Measurements from ENCODE around the gene FAM3D.

FAM3D gene

DNA sequence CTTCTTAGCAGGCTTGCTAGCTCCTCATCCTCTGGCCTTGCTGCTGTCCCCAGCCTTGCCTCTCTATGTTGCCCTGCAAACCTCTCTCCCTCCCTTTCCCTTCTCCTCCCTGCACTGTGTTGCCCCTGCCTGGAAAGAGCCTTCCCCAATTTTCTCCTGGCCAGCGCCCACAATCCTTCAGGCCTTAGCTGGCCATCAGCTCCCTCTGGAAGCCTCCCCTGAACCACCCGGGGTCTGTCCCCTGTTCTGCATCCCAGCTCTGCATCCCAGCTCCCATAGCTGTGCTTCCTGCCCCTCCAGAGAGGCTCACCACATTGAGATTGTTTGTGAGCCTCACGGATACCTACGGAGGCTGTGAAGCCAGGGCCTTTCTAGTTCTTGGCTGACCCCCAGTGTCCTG is 23.7 kb downstream of the FAM3D start:
- Histone ChIP-seq H3K9me3 (ENCODE audit: control insufficient read depth in 2 of 2, low read length in 2 of 2) (no peaks in the 10 kb centered on the region), H3K27me3 (ENCODE audit: control insufficient read depth in 2 of 2, insufficient read depth in 2 of 2, low read length in 2 of 2) (no peaks in the 10 kb centered on the region), H3K36me3 (ENCODE audit: control insufficient read depth in 2 of 2, insufficient read depth in 2 of 2, low read length in 2 of 2) (peaks cover 55 to 71% of the 10 kb centered on the region in 2 donors), H3K4me1 (ENCODE audit: control insufficient read depth in 2 of 2, insufficient read depth in 2 of 2, low read length in 2 of 2) (peaks cover 6 to 14% of the 10 kb centered on the region in 2 donors), H3K9ac (ENCODE audit: low read depth in 1 of 2, low read length in 2 of 2) (no peak overlapping the region), H3K27ac (ENCODE audit: low read depth in 2 of 2, low read length in 2 of 2) (no peak overlapping the region), H3K4me3 (ENCODE audit: low read length in 2 of 2) (no peak overlapping the region)

DNA sequence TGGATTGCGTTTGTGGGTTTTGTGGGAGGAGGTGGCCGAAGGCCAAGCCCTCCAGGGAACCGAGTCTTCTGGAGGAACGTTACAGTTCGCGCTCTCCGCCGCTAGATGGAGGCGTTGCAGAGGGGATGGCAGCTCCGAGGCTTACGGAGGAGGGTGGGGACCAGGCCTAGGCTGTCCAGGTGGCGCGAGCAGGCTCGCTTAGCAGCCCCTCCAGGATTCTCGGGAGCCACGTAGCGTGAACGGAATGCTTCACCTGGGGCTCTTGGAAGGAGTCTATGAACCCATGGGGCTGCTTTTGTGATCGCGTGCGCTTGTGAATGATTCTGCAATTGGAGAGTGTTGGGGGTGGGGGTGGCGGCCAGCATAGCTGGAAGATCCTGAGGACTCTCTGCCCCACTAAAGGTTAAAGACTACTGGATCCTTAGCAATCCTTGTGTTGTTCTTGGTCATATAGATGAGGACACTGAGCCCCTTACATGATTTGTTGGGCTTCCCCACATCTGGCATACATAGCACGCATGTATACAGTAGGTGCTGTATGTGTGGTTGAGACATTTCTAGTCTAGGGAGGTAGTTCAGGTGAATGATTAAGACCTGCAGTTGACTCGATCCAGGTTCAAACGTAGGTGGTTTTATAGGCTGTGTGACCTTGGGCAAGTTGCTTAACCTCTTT is 25.7 kb downstream of the FAM3D start:
- Histone ChIP-seq H3K9ac (ENCODE audit: low read depth in 1 of 2, low read length in 2 of 2) (no peak overlapping the region), H3K27me3 (ENCODE audit: control insufficient read depth in 2 of 2, insufficient read depth in 2 of 2, low read length in 2 of 2) (no peaks in the 10 kb centered on the region), H3K27ac (ENCODE audit: low read depth in 2 of 2, low read length in 2 of 2) (no peak overlapping the region), H3K9me3 (ENCODE audit: control insufficient read depth in 2 of 2, low read length in 2 of 2) (no peaks in the 10 kb centered on the region), H3K36me3 (ENCODE audit: control insufficient read depth in 2 of 2, insufficient read depth in 2 of 2, low read length in 2 of 2) (peaks cover 64 to 81% of the 10 kb centered on the region in 2 donors), H3K4me3 (ENCODE audit: low read length in 2 of 2) (no peak overlapping the region), H3K4me1 (ENCODE audit: control insufficient read depth in 2 of 2, insufficient read depth in 2 of 2, low read length in 2 of 2) (peaks cover 0 to 5% of the 10 kb centered on the region in 2 donors)

DNA sequence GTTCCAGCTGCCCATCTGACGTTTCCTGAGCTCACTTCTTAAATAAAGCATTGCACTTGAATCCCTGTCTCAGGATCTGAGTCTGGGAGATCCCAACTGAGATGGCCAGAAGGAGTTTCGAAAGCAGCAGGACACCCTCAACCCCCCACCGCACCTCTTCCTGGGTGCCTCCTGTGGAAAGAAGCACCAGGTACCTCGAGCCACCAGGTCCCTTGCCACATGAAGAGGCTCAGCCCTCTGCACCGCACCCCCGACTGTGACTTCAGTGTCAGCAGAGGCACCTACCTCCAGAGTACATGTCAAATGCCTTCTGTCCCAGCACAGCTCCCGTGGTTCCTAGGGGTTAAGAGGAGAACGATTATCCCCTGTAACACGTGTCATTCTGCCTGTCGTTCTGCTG is 26.7 kb downstream of the FAM3D start:
- no peak overlapping the region for H3K4me3 ChIP-seq (ENCODE audit: low read length in 2 of 2)
- peaks cover 63 to 76% of the 10 kb centered on the region in 2 donors for H3K36me3 ChIP-seq (ENCODE audit: control insufficient read depth in 2 of 2, insufficient read depth in 2 of 2, low read length in 2 of 2)
- peaks cover 0 to 5% of the 10 kb centered on the region in 2 donors for H3K4me1 ChIP-seq (ENCODE audit: control insufficient read depth in 2 of 2, insufficient read depth in 2 of 2, low read length in 2 of 2)
- no peaks in the 10 kb centered on the region for H3K27me3 ChIP-seq (ENCODE audit: control insufficient read depth in 2 of 2, insufficient read depth in 2 of 2, low read length in 2 of 2)
- no peak overlapping the region for H3K27ac ChIP-seq (ENCODE audit: low read depth in 2 of 2, low read length in 2 of 2)
- H3K9me3 ChIP-seq (ENCODE audit: control insufficient read depth in 2 of 2, low read length in 2 of 2), result no peaks in the 10 kb centered on the region
- H3K9ac ChIP-seq (ENCODE audit: low read depth in 1 of 2, low read length in 2 of 2), result no peak overlapping the region

DNA sequence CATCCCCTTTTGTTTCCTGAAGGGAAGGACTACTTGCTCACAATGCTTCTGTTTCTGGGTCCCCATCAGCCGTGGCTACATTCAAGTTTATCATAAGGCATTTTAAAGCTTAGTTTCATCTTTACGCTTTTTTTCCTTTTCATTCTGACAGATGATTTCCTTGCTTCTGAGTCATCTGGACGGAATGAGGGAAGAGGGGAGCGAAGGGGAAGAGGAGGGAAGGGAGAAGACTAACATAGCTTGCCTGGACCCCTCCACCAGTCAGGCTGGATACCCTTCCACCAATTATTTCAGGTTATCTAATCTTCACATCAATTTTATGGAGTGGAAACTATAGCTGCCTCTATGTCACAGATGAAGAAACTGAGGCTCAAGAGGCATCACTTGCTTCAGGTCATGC is 27.6 kb downstream of the FAM3D start:
- Histone ChIP-seq H3K4me3 (ENCODE audit: low read length in 2 of 2) (no peak overlapping the region), H3K4me1 (ENCODE audit: control insufficient read depth in 2 of 2, insufficient read depth in 2 of 2, low read length in 2 of 2) (peaks cover 0 to 8% of the 10 kb centered on the region in 2 donors), H3K9ac (ENCODE audit: low read depth in 1 of 2, low read length in 2 of 2) (no peak overlapping the region), H3K36me3 (ENCODE audit: control insufficient read depth in 2 of 2, insufficient read depth in 2 of 2, low read length in 2 of 2) (peaks cover 63 to 78% of the 10 kb centered on the region in 2 donors), H3K27ac (ENCODE audit: low read depth in 2 of 2, low read length in 2 of 2) (no peak overlapping the region), H3K9me3 (ENCODE audit: control insufficient read depth in 2 of 2, low read length in 2 of 2) (no peaks in the 10 kb centered on the region), H3K27me3 (ENCODE audit: control insufficient read depth in 2 of 2, insufficient read depth in 2 of 2, low read length in 2 of 2) (no peaks in the 10 kb centered on the region)

DNA sequence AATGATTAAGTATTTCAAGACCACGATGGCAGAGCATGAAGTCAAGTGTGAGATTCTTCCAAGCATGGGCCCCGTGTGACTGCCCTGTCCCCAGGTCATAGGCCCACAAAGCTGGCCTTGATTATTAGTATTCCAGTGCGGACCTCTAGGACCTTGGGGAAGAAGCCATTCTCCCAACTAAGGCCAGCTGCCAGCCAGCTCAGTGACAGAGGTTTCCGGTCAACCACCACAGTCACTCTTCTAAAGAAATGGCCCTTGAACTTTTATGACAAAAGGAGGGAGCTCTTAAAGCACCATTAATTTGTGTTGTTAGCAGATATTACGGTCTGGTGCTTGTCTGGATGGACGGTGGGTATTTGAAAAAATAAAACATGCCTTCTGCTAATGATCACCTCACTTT is 28.0 kb downstream of the FAM3D start:
- peaks cover 0 to 12% of the 10 kb centered on the region in 2 donors for H3K4me1 ChIP-seq (ENCODE audit: control insufficient read depth in 2 of 2, insufficient read depth in 2 of 2, low read length in 2 of 2)
- peaks cover 65 to 78% of the 10 kb centered on the region in 2 donors for H3K36me3 ChIP-seq (ENCODE audit: control insufficient read depth in 2 of 2, insufficient read depth in 2 of 2, low read length in 2 of 2)
- H3K4me3 ChIP-seq (ENCODE audit: low read length in 2 of 2), result no peak overlapping the region
- H3K9ac ChIP-seq (ENCODE audit: low read depth in 1 of 2, low read length in 2 of 2), result no peak overlapping the region
- no peaks in the 10 kb centered on the region for H3K9me3 ChIP-seq (ENCODE audit: control insufficient read depth in 2 of 2, low read length in 2 of 2)
- H3K27me3 ChIP-seq (ENCODE audit: control insufficient read depth in 2 of 2, insufficient read depth in 2 of 2, low read length in 2 of 2), result no peaks in the 10 kb centered on the region
- H3K27ac ChIP-seq (ENCODE audit: low read depth in 2 of 2, low read length in 2 of 2), result no peak overlapping the region

DNA sequence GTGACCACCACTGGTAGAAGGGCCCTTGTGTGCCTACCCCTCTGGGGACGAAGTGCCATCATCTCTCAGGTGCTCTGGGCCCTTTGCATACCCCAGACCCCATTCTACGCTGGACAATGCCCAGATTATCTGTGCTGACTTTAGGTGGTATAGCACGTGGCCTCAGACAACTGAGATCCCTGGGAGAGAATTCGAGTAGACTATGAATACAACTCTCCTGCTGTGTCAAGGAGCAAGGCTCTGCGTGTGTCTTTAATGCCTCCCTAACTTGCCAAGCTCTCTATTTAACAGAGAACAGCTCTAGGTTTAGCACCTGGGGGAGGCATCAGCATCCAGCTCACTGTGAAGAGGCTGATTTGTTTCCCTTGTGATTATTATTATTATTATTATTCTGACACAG is 29.1 kb downstream of the FAM3D start:
- Histone ChIP-seq H3K27me3 (ENCODE audit: control insufficient read depth in 2 of 2, insufficient read depth in 2 of 2, low read length in 2 of 2) (no peaks in the 10 kb centered on the region), H3K9me3 (ENCODE audit: control insufficient read depth in 2 of 2, low read length in 2 of 2) (no peaks in the 10 kb centered on the region), H3K36me3 (ENCODE audit: control insufficient read depth in 2 of 2, insufficient read depth in 2 of 2, low read length in 2 of 2) (peaks cover 58 to 71% of the 10 kb centered on the region in 2 donors), H3K9ac (ENCODE audit: low read depth in 1 of 2, low read length in 2 of 2) (no peak overlapping the region), H3K4me3 (ENCODE audit: low read length in 2 of 2) (no peak overlapping the region), H3K4me1 (ENCODE audit: control insufficient read depth in 2 of 2, insufficient read depth in 2 of 2, low read length in 2 of 2) (peaks cover 0 to 21% of the 10 kb centered on the region in 2 donors), H3K27ac (ENCODE audit: low read depth in 2 of 2, low read length in 2 of 2) (no peak overlapping the region)

DNA sequence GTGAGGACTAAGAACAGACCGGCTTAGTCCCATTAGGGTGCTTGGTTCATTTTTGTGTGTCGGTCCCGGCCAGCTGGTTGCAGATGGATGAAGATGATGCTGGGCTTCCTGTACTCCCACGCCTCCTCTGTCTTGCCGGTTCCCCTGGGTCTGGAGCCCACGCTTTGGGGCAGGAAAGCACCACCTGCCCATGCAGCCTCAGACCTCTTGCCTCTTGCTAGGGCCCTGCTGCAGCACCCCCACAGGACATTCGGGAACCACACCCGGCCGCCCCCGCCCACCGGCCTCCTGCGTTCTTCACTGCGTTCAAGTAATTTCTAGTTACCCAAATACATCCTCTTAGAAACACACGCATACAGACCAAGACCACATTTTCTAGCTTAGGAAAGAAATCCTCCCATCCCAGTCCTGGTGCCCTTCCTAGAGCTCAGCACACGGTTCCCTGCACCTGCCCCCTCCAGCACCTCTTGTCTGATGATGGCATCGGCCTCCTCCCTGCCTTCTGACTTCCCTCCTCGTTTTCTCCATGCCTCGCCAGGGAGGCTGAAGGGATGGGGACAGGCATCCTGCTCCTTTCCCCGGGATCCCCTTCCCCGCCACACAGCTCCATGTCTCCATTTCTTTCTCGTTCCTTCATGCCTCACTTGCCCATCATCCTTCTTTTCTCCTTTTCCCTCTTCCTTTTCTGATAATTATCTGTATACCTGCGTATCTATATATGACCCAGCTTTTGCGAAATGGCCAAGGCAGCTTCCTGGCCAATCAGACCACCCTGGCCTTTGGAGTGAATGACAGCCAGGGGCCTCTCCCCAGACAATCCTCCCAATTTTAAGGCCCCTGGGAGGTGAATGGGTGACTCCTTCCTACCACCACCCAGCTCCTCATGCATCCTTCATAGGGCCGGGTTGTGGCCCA is 30.9 kb downstream of the FAM3D start:
- Histone ChIP-seq H3K4me3 (ENCODE audit: low read length in 2 of 2) (no peak overlapping the region), H3K27ac (ENCODE audit: low read depth in 2 of 2, low read length in 2 of 2) (no peak overlapping the region), H3K9ac (ENCODE audit: low read depth in 1 of 2, low read length in 2 of 2) (no peak overlapping the region), H3K4me1 (ENCODE audit: control insufficient read depth in 2 of 2, insufficient read depth in 2 of 2, low read length in 2 of 2) (peaks cover 0 to 20% of the 10 kb centered on the region in 2 donors), H3K9me3 (ENCODE audit: control insufficient read depth in 2 of 2, low read length in 2 of 2) (no peaks in the 10 kb centered on the region), H3K27me3 (ENCODE audit: control insufficient read depth in 2 of 2, insufficient read depth in 2 of 2, low read length in 2 of 2) (no peaks in the 10 kb centered on the region), H3K36me3 (ENCODE audit: control insufficient read depth in 2 of 2, insufficient read depth in 2 of 2, low read length in 2 of 2) (peaks cover 53 to 61% of the 10 kb centered on the region in 2 donors)

DNA sequence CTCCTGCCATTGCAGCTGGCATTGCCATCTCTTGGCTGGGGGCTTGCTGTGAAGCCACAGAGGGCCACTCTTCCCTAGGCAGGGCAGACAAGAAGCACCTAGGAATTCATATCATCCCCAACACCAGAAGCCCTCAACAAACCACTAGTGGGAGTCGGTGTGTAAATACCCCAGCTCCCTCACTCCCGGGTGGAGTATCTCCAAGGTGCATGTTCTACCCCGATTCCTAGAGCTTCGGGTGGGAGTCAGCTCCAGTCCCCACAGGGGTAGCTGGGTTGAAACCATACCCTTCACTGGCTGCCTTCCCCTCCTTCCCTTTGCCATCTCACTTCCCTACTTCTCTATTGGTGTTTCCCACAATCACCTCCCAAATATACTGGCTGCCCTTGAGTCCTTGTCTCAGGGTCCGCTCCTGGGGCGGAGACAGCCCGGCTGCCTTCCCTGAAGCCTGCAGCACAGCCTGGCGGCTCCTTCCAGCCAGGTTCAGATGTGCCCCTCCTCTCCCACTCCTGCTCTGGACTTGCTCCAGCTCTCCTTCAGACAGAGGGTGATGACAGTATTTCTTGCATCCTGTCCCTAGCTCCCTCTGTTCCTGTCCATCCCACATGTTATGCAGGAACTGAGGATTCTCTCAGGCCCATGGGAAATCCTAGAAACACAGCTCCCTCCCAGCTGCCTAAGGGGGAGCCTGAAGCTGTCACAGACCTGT is 33.3 kb downstream of the FAM3D start:
- H3K27ac ChIP-seq (ENCODE audit: low read depth in 2 of 2, low read length in 2 of 2), result no peak overlapping the region
- no peak overlapping the region for H3K9ac ChIP-seq (ENCODE audit: low read depth in 1 of 2, low read length in 2 of 2)
- H3K4me3 ChIP-seq (ENCODE audit: low read length in 2 of 2), result no peak overlapping the region
- peaks cover 21 to 40% of the 10 kb centered on the region in 2 donors for H3K4me1 ChIP-seq (ENCODE audit: control insufficient read depth in 2 of 2, insufficient read depth in 2 of 2, low read length in 2 of 2)
- no peaks in the 10 kb centered on the region for H3K9me3 ChIP-seq (ENCODE audit: control insufficient read depth in 2 of 2, low read length in 2 of 2)
- H3K36me3 ChIP-seq (ENCODE audit: control insufficient read depth in 2 of 2, insufficient read depth in 2 of 2, low read length in 2 of 2), result peaks cover 38 to 40% of the 10 kb centered on the region in 2 donors
- H3K27me3 ChIP-seq (ENCODE audit: control insufficient read depth in 2 of 2, insufficient read depth in 2 of 2, low read length in 2 of 2), result no peaks in the 10 kb centered on the region

DNA sequence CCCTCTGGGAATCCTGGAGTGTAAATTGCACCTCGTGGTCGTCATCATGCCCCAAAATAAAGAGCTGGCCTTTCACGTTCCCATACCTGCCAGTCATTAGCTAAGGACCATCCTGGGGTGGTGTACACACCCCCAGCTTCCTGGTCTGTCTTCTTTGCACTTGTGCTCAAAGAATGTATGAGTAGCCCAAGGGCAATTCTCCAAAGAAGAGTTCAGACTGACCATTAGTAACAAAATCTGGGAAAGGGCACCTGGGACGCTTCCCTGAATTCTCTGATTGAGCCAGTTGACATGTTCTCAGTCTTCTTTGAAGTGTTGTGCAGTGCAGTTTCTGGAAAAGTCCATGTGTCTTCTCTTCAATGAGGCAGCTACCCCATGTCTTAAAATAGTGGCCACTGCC is 34.8 kb downstream of the FAM3D start:
- Histone ChIP-seq H3K4me3 (ENCODE audit: low read length in 2 of 2) (no peak overlapping the region), H3K9me3 (ENCODE audit: control insufficient read depth in 2 of 2, low read length in 2 of 2) (no peaks in the 10 kb centered on the region), H3K27ac (ENCODE audit: low read depth in 2 of 2, low read length in 2 of 2) (no peak overlapping the region), H3K9ac (ENCODE audit: low read depth in 1 of 2, low read length in 2 of 2) (no peak overlapping the region), H3K27me3 (ENCODE audit: control insufficient read depth in 2 of 2, insufficient read depth in 2 of 2, low read length in 2 of 2) (no peaks in the 10 kb centered on the region), H3K36me3 (ENCODE audit: control insufficient read depth in 2 of 2, insufficient read depth in 2 of 2, low read length in 2 of 2) (peaks cover 28 to 30% of the 10 kb centered on the region in 2 donors), H3K4me1 (ENCODE audit: control insufficient read depth in 2 of 2, insufficient read depth in 2 of 2, low read length in 2 of 2) (peaks cover 32 to 53% of the 10 kb centered on the region in 2 donors)

DNA sequence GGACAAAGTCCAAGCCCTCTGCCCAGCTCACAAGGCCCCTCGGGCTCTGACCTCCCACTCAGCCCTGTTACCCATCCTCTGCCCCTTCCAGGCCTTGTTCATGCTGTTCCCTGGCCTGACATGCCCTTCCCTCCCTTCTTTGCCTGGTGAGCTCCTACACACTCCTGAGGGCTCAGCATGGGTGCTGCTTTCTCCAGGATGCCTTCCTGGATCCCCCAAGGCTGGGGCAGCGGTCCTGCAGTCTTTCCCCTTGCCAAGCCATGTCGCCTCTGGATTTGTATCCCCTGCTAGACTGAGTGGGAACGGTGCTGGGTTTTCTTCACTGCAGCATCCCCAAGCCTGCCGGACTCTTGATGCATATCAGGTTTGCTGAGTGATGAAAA is 35.9 kb downstream of the FAM3D start:
- Histone ChIP-seq H3K4me1 (ENCODE audit: control insufficient read depth in 2 of 2, insufficient read depth in 2 of 2, low read length in 2 of 2) (peaks cover 32 to 53% of the 10 kb centered on the region in 2 donors), H3K27me3 (ENCODE audit: control insufficient read depth in 2 of 2, insufficient read depth in 2 of 2, low read length in 2 of 2) (no peaks in the 10 kb centered on the region), H3K36me3 (ENCODE audit: control insufficient read depth in 2 of 2, insufficient read depth in 2 of 2, low read length in 2 of 2) (peaks cover 18 to 19% of the 10 kb centered on the region in 2 donors), H3K9ac (ENCODE audit: low read depth in 1 of 2, low read length in 2 of 2) (no peak overlapping the region), H3K27ac (ENCODE audit: low read depth in 2 of 2, low read length in 2 of 2) (no peak overlapping the region), H3K9me3 (ENCODE audit: control insufficient read depth in 2 of 2, low read length in 2 of 2) (no peaks in the 10 kb centered on the region), H3K4me3 (ENCODE audit: low read length in 2 of 2) (no peak overlapping the region)

All from mucosa of rectum (tissue), 2 donors.